Left ventricle myocardium superior (tissue), 1 donor: ENCODE results near the gene YIF1B. TPM values are rescaled to one million over a fixed set of nuclear protein-coding genes. Genes with fewer than 3 reads are reported as not detected.
"Not testable (repeated sequence)": the region's sequence is repeated elsewhere in the genome, so short reads cannot be mapped to it uniquely, and the experiment has no call there.

Source experiments
- ATAC-seq: fragments of 200-7000 bp; cut with Tn5 transposase; one replicate; pipeline ENCODE4 v1.9.1; 2020; ENCODE audit warnings: mild to moderate bottlenecking, moderate library complexity
- DNase-seq: peaks from one replicate; pipeline ENCODE4 v3.0.0-alpha.2; 2020
- intact Hi-C: fragments of 100-400 bp; cut with micrococcal nuclease; formaldehyde crosslinking; loops from one replicate; pipeline ENCODE4 v1.11.0; 2022
- long read RNA-seq: library from polyadenylated mRNA; unstranded; transcript quantifications from one replicate; pipeline ENCODE4 v2.0.0, GENCODE V29; 2021
- total RNA-seq: library from RNA; stranded (reverse); fragmentation: NEBNext Ultra II Directional; extraction: Animal tissue kit (Norgen Biotek cat#: 25700); gene quantifications from one replicate; pipeline ENCODE4 v1.2.1, GENCODE V29; 2021
- donor health status: DM: no; HTN: yes; CAD: no; lungs with severe emphysema.

YIF1B gene, protein sequence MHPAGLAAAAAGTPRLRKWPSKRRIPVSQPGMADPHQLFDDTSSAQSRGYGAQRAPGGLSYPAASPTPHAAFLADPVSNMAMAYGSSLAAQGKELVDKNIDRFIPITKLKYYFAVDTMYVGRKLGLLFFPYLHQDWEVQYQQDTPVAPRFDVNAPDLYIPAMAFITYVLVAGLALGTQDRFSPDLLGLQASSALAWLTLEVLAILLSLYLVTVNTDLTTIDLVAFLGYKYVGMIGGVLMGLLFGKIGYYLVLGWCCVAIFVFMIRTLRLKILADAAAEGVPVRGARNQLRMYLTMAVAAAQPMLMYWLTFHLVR
- 33.8 TPM for total RNA-seq
- long read RNA-seq, transcript YIF1B-203 (8 exons, 1,225 nt), result minor isoform, 13 of 69 reads
- long read RNA-seq, transcript YIF1B-216 (8 exons, 1,181 nt), result major isoform, 27 of 69 reads
- long read RNA-seq, partial matches to known transcripts, result 5 of 69 reads
- long read RNA-seq, other reads (novel, unspliced or antisense), result 12 of 69 reads

- peak; percentile 94 for ATAC-seq
- DNase-seq, result peak; percentile 97
- intact Hi-C loops, result no loop called here
Measured at GRCh38 chr19:38315657-38316476, at the start of gene YIF1B. Gene YIF1B (minus strand): TSS chr19:38315947. CDS start chr19:38315917, 30 bp downstream.

- DNase-seq, ATAC-seq, intact Hi-C loops: not testable (repeated sequence)
Measured at GRCh38 chr19:38362946-38363688, 47.4 kb upstream of the YIF1B start.

DNA sequence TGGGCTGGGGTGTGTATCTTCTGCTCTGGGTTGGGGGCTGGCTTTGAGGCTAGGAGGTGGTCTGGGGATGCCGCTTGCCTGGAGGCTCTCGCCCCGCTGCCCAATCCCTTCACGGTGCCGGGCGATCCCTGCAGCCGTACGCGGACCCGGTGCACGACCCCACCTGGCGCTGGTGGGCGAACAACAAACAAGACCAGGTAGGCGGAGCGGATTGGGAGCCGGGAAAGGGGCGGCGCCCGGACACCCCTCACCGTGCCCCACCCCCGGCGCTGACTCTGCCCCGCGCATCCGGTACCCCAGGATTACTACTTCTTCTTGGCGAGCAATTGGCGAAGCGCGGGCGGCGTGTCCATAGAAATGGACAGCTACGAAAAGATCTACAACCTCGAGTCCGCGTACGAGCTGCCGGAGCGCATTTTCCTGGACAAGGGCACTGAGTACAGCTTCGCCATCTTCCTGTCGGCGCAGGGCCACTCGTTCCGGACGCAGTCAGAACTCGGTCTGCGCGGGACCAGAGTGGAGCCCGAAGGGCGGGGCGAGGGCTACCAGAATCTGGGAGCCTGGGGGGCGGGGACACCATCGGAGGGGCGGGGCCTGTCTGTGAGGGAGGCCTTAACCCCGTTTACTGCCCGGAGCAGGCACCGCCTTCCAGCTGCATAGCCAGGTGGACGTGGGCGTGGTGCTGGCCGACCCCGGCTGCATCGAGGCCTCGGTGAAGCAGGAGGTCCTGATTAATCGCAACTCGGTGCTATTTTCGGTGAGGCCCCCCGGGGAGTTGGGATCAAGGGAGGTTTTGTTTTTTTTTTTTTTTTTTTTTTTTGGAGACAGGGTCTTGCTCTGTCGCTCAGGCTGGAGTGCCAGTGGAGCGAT lies 46.6 kb upstream of the YIF1B start:
- intact Hi-C loops, result no loop called here
- DNase-seq, result peak; percentile 90

DNA sequence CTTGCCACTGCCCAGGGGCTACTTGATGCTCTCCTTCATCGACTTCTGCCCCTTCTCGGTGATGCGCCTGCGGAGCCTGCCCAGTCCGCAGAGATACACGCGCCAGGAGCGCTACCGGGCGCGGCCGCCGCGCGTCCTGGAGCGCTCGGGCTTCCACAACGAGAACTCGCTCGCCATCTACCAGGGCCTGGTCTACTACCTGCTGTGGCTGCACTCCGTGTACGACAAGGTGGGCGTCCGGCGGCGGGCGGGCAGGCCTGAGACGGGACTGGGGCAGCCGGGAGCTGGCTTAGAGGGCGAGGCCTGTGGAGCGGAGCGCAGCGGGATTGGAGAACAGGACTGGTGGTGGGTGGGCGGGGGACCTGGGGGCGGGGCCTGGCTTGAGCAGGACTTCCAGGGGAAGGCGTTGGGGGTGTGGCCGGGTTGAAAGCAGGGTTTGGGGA lies 45.9 kb upstream of the YIF1B start:
- intact Hi-C loops, result no loop called here

More for the DNA sequence above, 46.6 kb upstream of the YIF1B start:
- ATAC-seq, result peak; percentile 89

GRCh38 chr19:38360839-38361631 lies 45.3 kb upstream of the YIF1B start:
- DNase-seq (no peak), ATAC-seq (peak; percentile 13)
- intact Hi-C loops, result no loop called here

More for the DNA sequence above, 45.9 kb upstream of the YIF1B start:
- peak; percentile 94 for ATAC-seq
- DNase-seq, result peak; percentile 83

GRCh38 chr19:38360351-38360750 lies 44.6 kb upstream of the YIF1B start:
- DNase-seq (no peak), ATAC-seq (no peak)
- intact Hi-C loops, result no loop called here

GRCh38 chr19:38359242-38360021 lies 43.7 kb upstream of the YIF1B start:
- no peak for DNase-seq
- intact Hi-C loops, result no loop called here
- ATAC-seq, result no peak

DNA sequence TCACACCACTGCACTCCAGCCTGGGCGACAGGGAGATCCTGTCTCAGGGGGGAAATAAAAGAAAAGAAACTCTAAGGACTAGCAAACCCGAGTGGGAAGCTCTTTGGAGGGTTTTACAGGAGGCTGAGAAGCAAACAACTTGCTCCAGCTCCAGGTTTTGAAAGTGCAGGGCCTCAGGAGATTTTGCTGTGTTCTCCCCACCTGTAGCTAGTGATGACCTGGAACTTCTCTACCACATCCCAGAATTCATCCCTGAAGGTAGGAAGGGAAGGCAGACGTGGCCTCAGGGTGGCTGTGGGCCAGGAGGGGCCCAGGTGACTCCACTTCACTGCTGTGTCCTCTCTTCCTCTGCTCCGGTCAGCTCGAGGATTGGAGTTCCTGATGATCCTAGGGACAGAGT lies 42.3 kb upstream of the YIF1B start:
- intact Hi-C loops, result no loop called here
- DNase-seq, result no peak
- no peak for ATAC-seq

GRCh38 chr19:38355728-38356725 lies 40.3 kb upstream of the YIF1B start:
- intact Hi-C loops, result no loop called here
- ATAC-seq (no peak), DNase-seq (no peak)

DNA sequence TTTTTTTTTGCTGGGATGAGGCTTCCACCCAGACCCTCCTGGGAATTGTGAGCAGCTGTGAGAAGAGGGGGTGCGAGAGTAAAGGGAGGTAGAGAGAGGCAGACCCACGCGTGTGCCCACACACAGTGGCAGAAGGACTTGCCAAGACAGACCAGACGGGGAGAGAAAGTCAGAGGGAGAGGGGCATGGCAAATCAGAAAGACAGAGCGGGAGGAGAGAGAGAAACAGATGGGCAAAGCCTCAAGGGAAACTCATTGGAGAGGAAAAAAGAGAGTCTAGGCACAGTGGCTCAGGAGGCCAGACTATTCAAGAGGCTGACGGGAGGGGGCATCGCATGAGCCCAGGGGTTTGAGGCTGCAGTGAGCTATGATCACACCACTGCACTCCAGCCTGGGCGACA lies 36.9 kb upstream of the YIF1B start:
- intact Hi-C loops, result no loop called here
- DNase-seq (no peak), ATAC-seq (no peak)

GRCh38 chr19:38351865-38352395 lies 36.2 kb upstream of the YIF1B start:
- DNase-seq, result no peak
- intact Hi-C loops, result no loop called here
- no peak for ATAC-seq

DNA sequence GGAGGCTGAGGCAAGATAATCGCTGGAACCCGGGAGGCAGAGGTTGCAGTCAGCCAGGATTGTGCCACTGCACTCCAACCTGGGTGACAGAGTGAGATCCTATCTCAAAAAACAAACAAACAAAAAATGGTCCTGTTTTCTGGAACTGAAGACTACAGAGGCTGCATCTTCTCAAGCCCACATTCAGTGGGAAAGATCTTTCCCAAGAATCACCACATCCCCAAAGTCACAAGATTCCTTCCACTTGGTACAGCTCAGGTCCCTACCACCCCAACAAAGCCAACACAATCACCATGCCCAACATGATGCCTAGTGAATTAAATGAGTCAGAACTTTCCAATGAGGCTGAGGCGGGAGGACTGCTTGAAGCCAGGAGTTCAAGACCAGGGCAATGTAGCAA lies 35.1 kb upstream of the YIF1B start:
- no peak for ATAC-seq
- DNase-seq, result no peak
- intact Hi-C loops, result no loop called here

DNA sequence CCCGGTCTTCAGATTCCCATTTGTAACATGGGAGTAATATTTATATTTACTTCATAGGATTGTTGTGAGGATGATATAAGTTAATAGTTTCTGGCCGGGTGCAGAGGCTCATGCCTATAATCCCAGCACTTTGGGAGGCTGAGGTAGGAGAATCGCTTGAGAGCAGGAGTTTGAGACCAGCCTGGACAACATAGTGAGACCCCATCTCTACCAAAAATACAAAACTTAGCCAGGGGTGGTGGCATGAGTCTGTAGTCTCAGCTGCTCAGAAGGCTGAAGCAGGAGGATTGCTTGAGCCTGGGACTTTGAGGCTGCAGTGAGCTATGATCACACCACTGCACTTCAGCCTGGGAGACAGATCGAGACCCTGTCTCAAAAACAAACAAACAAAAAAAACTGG lies 31.1 kb upstream of the YIF1B start:
- intact Hi-C loops, result no loop called here
- DNase-seq (no peak), ATAC-seq (no peak)

- ATAC-seq, result no peak
- no peak for DNase-seq
- intact Hi-C loops, result no loop called here
Measured at GRCh38 chr19:38340927-38341326, 25.2 kb upstream of the YIF1B start.

GRCh38 chr19:38339011-38339410 lies 23.3 kb upstream of the YIF1B start:
- DNase-seq, intact Hi-C loops, ATAC-seq: not testable (repeated sequence)

DNA sequence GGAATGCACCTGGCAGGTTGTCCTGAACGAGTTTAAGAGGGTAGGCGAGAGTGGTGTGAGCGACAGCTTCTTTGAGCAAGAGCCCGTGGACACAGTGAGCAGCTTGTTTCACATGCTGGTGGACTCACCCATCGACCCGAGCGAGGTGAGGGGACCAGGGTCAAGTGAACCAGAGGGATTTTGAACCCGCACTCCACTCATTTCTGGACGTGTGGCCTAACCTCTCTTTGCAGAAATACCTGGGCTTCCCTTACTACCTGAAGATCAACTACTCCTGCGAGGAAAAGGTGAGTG lies 21.6 kb upstream of the YIF1B start:
- ATAC-seq, result no peak

More for the DNA sequence above, 21.6 kb upstream of the YIF1B start:
- intact Hi-C loops, result no loop called here
- DNase-seq, result no peak
